ENCODE data around the gene MIB2. TPM values are rescaled to one million over a fixed set of nuclear protein-coding genes. Genes with fewer than 3 reads are reported as not detected.
"Not testable (repeated sequence)": the region's sequence is repeated elsewhere in the genome, so short reads cannot be mapped to it uniquely, and the experiment has no call there.

Gene MIB2
- total RNA-seq, 1 donor from 2014 or later: 65.1 TPM

- peak; percentile 12 for DNase-seq (ENCODE audit: low spot score)
- not testable (repeated sequence) for ATAC-seq
Measured at GRCh38 chr1:1675218-1675617, 59.9 kb downstream of the MIB2 start.

- DNase-seq (ENCODE audit: low spot score): peak; percentile 7
Measured at GRCh38 chr1:1676087-1676486, 60.8 kb downstream of the MIB2 start.

GRCh38 chr1:1677718-1678580 is 62.6 kb downstream of the MIB2 start:
- ATAC-seq (peak; percentile 12), DNase-seq (ENCODE audit: low spot score) (peak; percentile 41)

More at GRCh38 chr1:1676087-1676486, 60.8 kb downstream of the MIB2 start:
- ATAC-seq: not testable (repeated sequence)

GRCh38 chr1:1678581-1679380 is 63.5 kb downstream of the MIB2 start:
- DNase-seq (ENCODE audit: low spot score) (peak; percentile 87), ATAC-seq (peak; percentile 93)

Other genes with a start within 250 kb of the MIB2 start
- 130 TPM for gene AURKAIP1, start 240.3 kb upstream of the MIB2 start, total RNA-seq
- gene CCNL2, start 216.2 kb upstream of the MIB2 start, total RNA-seq: 127 TPM
- gene MRPL20, start 208.2 kb upstream of the MIB2 start, total RNA-seq: 52.9 TPM
- gene ANKRD65, start 194.2 kb upstream of the MIB2 start, total RNA-seq: 1.0 TPM
- gene VWA1, start 179.8 kb upstream of the MIB2 start, total RNA-seq: 91.0 TPM
- gene ATAD3C, start 165.8 kb upstream of the MIB2 start, total RNA-seq: 2.9 TPM
- gene ATAD3B, start 143.7 kb upstream of the MIB2 start, total RNA-seq: 16.0 TPM
- gene ATAD3A, start 103.3 kb upstream of the MIB2 start, total RNA-seq: 16.3 TPM
- 0.98 TPM for gene TMEM240, start 74.9 kb upstream of the MIB2 start, total RNA-seq
- 65.4 TPM for gene SSU72, start 40.6 kb upstream of the MIB2 start, total RNA-seq
- gene FNDC10, start 15.4 kb upstream of the MIB2 start, total RNA-seq: 0.58 TPM
- gene MMP23B, start 16.7 kb downstream of the MIB2 start, total RNA-seq: 1.6 TPM
- gene CDK11B, start 43.5 kb downstream of the MIB2 start, total RNA-seq: 8.7 TPM
- gene SLC35E2B, start 77.3 kb downstream of the MIB2 start, total RNA-seq: 18.6 TPM
- gene CDK11A, start 108.9 kb downstream of the MIB2 start, total RNA-seq: 13.6 TPM
- 136 TPM for gene NADK, start 163.0 kb downstream of the MIB2 start, total RNA-seq

Data from left lobe of liver (tissue), 2 donors.